Measurements from ENCODE around the gene FXYD5. TPM values are rescaled to one million over a fixed set of nuclear protein-coding genes. Genes with fewer than 3 reads are reported as not detected.
A peak's percentile ranks its signal among the peaks of the same experiment; 100 is the strongest.

Gene FXYD5
- total RNA-seq, 1 experiment from 2014 or later, result 760 TPM

DNA sequence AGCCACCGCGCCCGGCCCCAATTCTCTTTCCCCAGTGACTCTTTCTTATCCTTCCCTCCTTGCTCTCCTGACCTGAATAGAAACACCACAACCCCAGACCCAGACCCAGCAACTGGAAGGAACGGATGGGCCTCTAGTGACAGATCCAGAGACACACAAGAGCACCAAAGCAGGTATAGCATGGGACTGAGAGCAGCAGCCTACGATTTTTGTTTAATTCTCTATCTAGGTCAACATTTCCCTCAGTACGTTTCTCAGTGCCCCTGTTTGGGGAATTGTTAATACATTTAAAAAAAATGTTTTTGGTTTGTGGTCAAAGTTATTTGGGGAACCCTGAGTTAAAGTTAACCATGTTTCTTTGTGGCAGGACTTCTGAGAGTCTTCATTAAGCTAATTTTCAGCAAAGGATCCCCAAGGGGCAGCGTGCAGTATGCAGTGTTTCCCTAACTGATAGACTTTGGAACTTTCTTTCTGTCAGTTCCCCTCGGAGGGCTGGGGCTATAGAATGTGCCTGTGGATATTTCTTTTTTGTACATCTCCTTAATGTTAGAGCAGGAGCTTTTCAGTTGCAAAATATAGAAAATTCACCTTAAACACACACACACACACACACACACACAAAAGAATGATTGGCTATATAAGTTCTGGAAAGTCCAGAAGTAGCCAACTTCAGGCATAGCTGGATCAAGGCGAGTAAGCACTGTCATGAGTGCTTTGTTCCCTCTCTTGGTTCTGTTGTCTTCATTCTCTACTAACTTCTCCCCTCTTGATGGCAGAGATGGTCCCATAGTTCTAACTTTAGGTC, 6.3 kb downstream of the FXYD5 start:
- Mint-ChIP-seq H3K27ac (ENCODE audit: unreplicated experiment) (peak overlapping the region; percentile 53), H3K36me3 (ENCODE audit: insufficient read depth, unreplicated experiment) (peaks cover 99% of the 10 kb centered on the region), H3K4me1 (ENCODE audit: low read depth, unreplicated experiment) (peaks cover 74% of the 10 kb centered on the region), H3K4me3 (ENCODE audit: low read depth, unreplicated experiment) (no peak overlapping the region), H3K27me3 (ENCODE audit: unreplicated experiment) (no peaks in the 10 kb centered on the region), H3K9me3 (ENCODE audit: low read depth, unreplicated experiment) (peaks cover 7% of the 10 kb centered on the region)
- CTCF ChIA-PET, result no interaction called here
- no peak for DNase-seq
- TF ChIP-seq, protein P1, sequence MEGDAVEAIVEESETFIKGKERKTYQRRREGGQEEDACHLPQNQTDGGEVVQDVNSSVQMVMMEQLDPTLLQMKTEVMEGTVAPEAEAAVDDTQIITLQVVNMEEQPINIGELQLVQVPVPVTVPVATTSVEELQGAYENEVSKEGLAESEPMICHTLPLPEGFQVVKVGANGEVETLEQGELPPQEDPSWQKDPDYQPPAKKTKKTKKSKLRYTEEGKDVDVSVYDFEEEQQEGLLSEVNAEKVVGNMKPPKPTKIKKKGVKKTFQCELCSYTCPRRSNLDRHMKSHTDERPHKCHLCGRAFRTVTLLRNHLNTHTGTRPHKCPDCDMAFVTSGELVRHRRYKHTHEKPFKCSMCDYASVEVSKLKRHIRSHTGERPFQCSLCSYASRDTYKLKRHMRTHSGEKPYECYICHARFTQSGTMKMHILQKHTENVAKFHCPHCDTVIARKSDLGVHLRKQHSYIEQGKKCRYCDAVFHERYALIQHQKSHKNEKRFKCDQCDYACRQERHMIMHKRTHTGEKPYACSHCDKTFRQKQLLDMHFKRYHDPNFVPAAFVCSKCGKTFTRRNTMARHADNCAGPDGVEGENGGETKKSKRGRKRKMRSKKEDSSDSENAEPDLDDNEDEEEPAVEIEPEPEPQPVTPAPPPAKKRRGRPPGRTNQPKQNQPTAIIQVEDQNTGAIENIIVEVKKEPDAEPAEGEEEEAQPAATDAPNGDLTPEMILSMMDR (IDR thresholded peaks at IDR 0.05; ENCODE audit: unreplicated experiment), result no peak
- no TSS peak for BruUV-seq (replicated peaks)
- intact Hi-C loops (cut with micrococcal nuclease; ENCODE audit: unreplicated experiment), result loop anchor here (5.0 kb wide), 1 partner anchor 56 kb away; no protein-coding TSS in a partner anchor

DNA sequence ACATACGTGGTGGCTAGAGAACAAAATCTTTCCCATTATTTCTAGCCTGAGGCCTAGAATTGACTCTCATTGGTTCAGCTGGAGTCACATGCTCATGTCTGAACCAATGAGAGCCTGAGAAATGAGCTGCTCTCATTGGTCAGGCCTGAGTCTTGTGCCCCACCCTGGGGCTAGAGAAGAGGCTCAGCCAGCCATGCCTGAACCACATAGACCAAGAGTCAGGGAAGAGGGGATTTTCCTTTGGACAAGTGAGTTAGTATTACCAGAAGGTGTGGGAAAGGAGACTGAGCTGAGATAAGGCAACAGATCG, 6.9 kb downstream of the FXYD5 start:
- TF ChIP-seq, protein P1 (IDR thresholded peaks at IDR 0.05; ENCODE audit: unreplicated experiment), result no peak
- peak overlapping the region; percentile 53 for H3K27ac Mint-ChIP-seq (ENCODE audit: unreplicated experiment)
- peaks cover 7% of the 10 kb centered on the region for H3K9me3 Mint-ChIP-seq (ENCODE audit: low read depth, unreplicated experiment)
- intact Hi-C loops (cut with micrococcal nuclease; ENCODE audit: unreplicated experiment), result loop anchor here (5.0 kb wide), 1 partner anchor 56 kb away; no protein-coding TSS in a partner anchor
- no peak overlapping the region for H3K4me3 Mint-ChIP-seq (ENCODE audit: low read depth, unreplicated experiment)
- no peak for DNase-seq
- CTCF ChIA-PET, result interaction anchor here (0.5 kb wide), 1 partner anchor 157 kb away, joined by 4 read pairs; no protein-coding TSS in a partner anchor
- peaks cover 99% of the 10 kb centered on the region for H3K36me3 Mint-ChIP-seq (ENCODE audit: insufficient read depth, unreplicated experiment)
- peaks cover 74% of the 10 kb centered on the region for H3K4me1 Mint-ChIP-seq (ENCODE audit: low read depth, unreplicated experiment)
- no peaks in the 10 kb centered on the region for H3K27me3 Mint-ChIP-seq (ENCODE audit: unreplicated experiment)
- no TSS peak for BruUV-seq (replicated peaks)

DNA sequence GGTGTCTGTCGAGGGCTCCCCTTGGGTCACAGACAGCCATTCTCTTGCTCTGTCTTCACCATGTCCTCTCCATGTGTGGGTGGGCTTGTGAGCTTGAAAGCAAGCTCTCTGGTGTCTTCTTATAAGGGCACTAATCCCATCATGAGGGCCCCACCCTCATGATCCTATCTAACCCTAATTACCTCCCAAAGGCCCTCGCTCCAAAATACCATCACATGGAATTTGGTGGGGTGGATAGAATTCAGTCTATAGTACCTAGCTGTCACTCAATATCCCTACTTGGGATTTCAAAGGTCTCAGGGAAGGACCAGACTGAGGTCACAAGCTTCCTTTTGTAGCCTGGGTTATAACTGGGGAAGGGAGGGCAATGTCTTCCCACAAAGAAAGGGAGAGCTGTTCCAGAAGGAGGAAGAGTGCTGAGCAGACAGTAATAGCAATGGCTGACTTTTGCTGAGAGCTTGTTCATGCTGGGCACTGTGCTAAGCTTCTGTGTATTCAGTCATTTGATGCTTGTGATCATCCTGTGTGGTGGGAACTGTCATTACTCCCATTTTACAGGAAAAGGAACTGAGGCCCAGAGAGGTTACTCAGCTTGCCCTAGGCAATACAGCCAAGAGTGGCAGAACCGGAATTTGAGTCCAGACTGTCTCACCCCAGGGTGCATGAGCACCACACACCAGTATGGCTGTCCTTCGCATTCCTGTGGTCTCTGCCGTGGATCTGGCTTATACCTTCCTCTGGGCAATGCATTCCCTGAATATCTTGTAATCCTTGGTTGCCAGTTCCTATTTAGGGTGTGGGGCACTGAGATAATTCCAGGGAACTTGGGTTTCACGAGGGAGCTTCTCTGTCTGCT, 8.2 kb downstream of the FXYD5 start:
- intact Hi-C loops (cut with micrococcal nuclease; ENCODE audit: unreplicated experiment), result loop anchor here (5.0 kb wide), 1 partner anchor 55 kb away; no protein-coding TSS in a partner anchor
- H3K4me1 Mint-ChIP-seq (ENCODE audit: low read depth, unreplicated experiment), result peaks cover 78% of the 10 kb centered on the region
- peak; percentile 88 for DNase-seq
- H3K4me3 Mint-ChIP-seq (ENCODE audit: low read depth, unreplicated experiment), result peak overlapping the region; percentile 62
- H3K27me3 Mint-ChIP-seq (ENCODE audit: unreplicated experiment), result no peaks in the 10 kb centered on the region
- TF ChIP-seq, protein P1 (IDR thresholded peaks at IDR 0.05; ENCODE audit: unreplicated experiment), result no peak
- no TSS peak for BruUV-seq (replicated peaks)
- CTCF ChIA-PET, result interaction anchor here (0.5 to 1.5 kb wide), 5 partner anchors 9 to 657 kb away, joined by 3 to 5 read pairs (median 3); no protein-coding TSS in a partner anchor
- peak overlapping the region; percentile 90 for H3K27ac Mint-ChIP-seq (ENCODE audit: unreplicated experiment)
- H3K36me3 Mint-ChIP-seq (ENCODE audit: insufficient read depth, unreplicated experiment), result peaks cover 99% of the 10 kb centered on the region
- peaks cover 7% of the 10 kb centered on the region for H3K9me3 Mint-ChIP-seq (ENCODE audit: low read depth, unreplicated experiment)

DNA sequence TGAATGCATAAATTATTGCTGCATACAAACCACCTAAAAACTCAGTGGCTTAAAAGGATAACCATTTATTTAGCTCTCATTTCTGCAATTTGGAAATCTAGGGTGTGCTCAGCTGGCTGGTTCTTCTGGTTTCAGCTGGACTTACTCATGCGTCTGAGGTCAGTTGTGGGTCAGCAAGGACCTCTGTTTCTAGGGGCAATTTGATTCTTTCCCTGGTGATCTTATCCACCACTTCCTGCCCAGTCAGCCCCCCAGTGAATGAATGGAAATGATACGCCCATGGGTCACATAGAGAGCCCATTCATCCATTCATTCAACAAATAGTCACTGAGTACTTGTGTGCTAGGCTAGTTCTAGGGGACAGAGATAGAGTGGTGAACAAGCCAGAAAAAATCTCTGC, 9.9 kb downstream of the FXYD5 start:
- TF ChIP-seq, protein P1 (IDR thresholded peaks at IDR 0.05; ENCODE audit: unreplicated experiment), result no peak
- Mint-ChIP-seq H3K36me3 (ENCODE audit: insufficient read depth, unreplicated experiment) (peaks cover 99% of the 10 kb centered on the region), H3K4me1 (ENCODE audit: low read depth, unreplicated experiment) (peaks cover 84% of the 10 kb centered on the region), H3K27me3 (ENCODE audit: unreplicated experiment) (no peaks in the 10 kb centered on the region), H3K27ac (ENCODE audit: unreplicated experiment) (peak overlapping the region; percentile 90), H3K9me3 (ENCODE audit: low read depth, unreplicated experiment) (peaks cover 7% of the 10 kb centered on the region), H3K4me3 (ENCODE audit: low read depth, unreplicated experiment) (peak overlapping the region; percentile 31)
- DNase-seq, result peak; percentile 87
- intact Hi-C loops (cut with micrococcal nuclease; ENCODE audit: unreplicated experiment), result loop anchor here (1.0 to 5.0 kb wide), 2 partner anchors 53 to 84 kb away; no protein-coding TSS in a partner anchor
- BruUV-seq (replicated peaks), result no TSS peak
- CTCF ChIA-PET, result interaction anchor here (0.6 to 1.4 kb wide), 2 partner anchors 8 to 41 kb away, joined by 4 read pairs; no protein-coding TSS in a partner anchor
